T-helper 2 cell treated with Interferon-gamma antibody and Interleukin-4, amounts not matched to agents 5 μg/mL and 100 μg/mL, for 36 hours (primary cell): ENCODE data around the gene NHS.

Experiments used
- DNase-seq: peaks from one replicate; pipeline ENCODE4 v3.0.0; 2021; ENCODE audit warnings: low spot score
- H3K27ac Mint-ChIP-seq: one replicate; pipeline ENCODE4 v1.8.0; 2021; ENCODE audit warnings: mild to moderate bottlenecking, mixed read lengths
- H3K27me3 Mint-ChIP-seq: one replicate; pipeline ENCODE4 v1.8.0; 2021; ENCODE audit warnings: low read depth, mixed read lengths
- H3K36me3 Mint-ChIP-seq: one replicate; pipeline ENCODE4 v1.8.0; 2021; ENCODE audit warnings: low read depth, mixed read lengths
- H3K4me1 Mint-ChIP-seq: one replicate; pipeline ENCODE4 v1.8.0; 2021; ENCODE audit warnings: low read depth, mixed read lengths
- H3K4me3 Mint-ChIP-seq: one replicate; pipeline ENCODE4 v1.8.0; 2022; ENCODE audit warnings: mild to moderate bottlenecking, moderate library complexity, mixed read lengths
- H3K9me3 Mint-ChIP-seq: one replicate; pipeline ENCODE4 v1.8.0; 2021; ENCODE audit warnings: mixed read lengths

The NHS gene

DNA sequence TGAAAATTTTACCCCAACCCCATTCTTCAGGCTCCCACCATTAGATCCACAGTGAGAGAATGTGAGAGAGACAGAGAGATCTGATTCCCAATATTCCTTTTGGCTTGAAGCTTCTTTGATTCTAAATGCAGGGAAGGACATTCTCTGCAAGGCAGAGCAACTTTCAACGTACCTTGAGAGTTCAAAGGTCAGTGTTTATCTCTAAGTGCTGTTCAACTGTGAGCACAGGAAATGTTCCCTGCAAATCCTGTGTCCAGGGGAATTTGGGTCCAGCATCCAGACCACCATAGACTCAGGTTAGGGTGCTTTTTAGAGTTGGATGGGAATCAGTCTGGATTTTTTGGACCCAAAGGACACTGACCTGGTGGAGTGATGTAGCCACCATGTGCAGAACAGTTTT is 97.4 kb downstream of the NHS start:
- H3K4me3 Mint-ChIP-seq, result no peak overlapping the region
- no peak for DNase-seq
- H3K36me3 Mint-ChIP-seq, result no peaks in the 10 kb centered on the region

DNA sequence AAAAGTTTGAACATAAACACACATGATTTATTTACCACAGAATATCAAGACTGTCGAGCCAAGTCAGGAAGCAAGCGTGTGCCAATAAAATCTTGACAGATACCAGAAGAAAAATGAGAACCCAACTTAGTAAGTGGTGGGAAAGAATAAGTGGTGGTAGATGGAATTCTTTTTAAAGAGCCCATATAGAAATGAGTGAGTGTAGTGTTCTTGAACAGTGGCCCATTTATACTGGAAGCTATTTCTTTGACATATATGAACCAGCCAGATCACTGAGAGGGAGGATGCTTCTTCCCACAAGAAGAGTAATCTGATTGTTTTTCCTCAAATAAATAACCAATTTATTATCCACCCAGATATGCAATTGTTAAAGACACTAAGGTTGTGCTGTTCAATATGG is 98.0 kb downstream of the NHS start:
- Mint-ChIP-seq H3K36me3 (no peaks in the 10 kb centered on the region), H3K27me3 (no peaks in the 10 kb centered on the region), H3K4me1 (no peaks in the 10 kb centered on the region), H3K4me3 (no peak overlapping the region), H3K9me3 (no peaks in the 10 kb centered on the region), H3K27ac (no peak overlapping the region)
- DNase-seq, result no peak

More for the DNA sequence above, 97.4 kb downstream of the NHS start:
- H3K4me1 Mint-ChIP-seq, result no peaks in the 10 kb centered on the region
- no peaks in the 10 kb centered on the region for H3K9me3 Mint-ChIP-seq
- no peak overlapping the region for H3K27ac Mint-ChIP-seq
- no peaks in the 10 kb centered on the region for H3K27me3 Mint-ChIP-seq

DNA sequence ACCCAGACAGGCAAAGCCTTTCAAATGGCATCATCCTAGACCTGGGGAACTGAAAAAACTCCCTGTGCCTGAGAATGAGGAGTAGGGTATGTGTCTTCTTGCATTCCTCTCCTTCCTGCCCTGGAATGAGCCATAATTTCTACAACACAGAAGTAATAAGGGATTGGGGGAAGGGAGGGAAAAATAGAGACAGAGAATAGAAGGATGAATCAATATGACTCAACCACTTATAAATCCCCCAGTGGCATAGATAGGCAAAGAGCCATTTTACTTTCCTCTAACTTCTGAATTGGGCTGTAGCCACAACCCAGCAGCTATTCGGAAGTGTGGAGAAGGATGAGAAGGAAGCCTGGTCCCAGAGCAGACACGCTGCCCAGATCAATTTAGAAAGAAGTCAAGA is 99.9 kb downstream of the NHS start:
- no peak overlapping the region for H3K4me3 Mint-ChIP-seq
- H3K9me3 Mint-ChIP-seq, result no peaks in the 10 kb centered on the region
- H3K36me3 Mint-ChIP-seq, result no peaks in the 10 kb centered on the region
- no peaks in the 10 kb centered on the region for H3K27me3 Mint-ChIP-seq
- no peak for DNase-seq
- no peaks in the 10 kb centered on the region for H3K4me1 Mint-ChIP-seq
- no peak overlapping the region for H3K27ac Mint-ChIP-seq

DNA sequence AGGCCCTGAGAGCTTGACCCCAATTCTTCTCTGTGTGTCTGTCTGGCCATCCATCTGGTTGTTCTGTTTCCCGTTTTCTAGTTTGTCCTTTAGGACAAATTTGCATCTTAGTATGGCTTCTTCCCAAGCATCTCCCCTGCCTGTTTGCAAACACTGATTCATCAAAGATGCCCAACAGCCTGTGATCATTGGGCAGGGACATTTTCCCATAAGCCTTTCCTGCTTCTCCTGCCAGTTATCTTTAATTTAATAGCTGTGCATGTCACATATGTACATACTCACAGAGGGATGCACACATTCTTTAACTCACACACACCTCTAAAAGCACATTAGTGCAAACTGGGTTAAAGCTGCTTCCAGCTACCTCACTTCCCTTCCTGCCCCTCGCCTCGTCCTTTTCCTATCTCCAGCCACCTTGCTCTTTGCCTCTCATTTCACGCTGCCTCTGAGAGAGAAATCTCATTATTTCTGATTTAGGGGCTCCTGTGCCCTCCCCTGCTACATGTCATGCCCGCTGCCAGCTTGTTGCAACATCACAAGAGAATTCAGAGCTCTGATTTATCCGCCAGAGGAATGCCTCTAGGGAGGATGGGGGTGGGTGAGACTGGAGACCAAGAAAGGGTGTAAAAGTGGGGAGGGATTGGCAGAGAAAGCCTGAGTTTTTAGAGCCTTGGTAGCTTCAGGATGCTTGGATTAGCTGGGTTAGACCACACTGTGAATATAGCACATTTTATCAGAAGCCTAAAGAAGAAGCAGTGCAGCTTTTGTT is 100.6 kb downstream of the NHS start:
- Mint-ChIP-seq H3K27ac (no peak overlapping the region), H3K36me3 (no peaks in the 10 kb centered on the region), H3K4me1 (no peaks in the 10 kb centered on the region), H3K27me3 (no peaks in the 10 kb centered on the region), H3K4me3 (no peak overlapping the region), H3K9me3 (no peaks in the 10 kb centered on the region)
- DNase-seq, result no peak

DNA sequence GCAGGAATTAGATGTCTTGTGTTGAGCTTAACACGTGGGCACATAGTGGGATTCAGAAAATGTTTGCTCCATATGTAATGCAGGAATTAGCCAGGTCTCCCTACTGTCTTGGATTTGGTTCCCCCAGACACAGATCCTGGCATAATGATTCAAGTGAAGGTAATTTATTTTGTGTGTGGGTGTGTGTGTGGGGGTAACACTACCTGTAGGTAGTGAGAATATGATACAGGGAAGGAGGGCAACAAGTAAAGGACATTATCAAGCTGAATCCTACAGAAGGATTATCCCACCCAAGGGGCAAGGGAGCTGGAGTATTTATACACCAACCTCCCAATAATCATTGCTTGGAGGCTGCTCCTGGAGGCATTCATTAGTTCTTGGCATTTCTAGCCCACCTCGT is 101.4 kb downstream of the NHS start:
- Mint-ChIP-seq H3K4me1 (no peaks in the 10 kb centered on the region), H3K27ac (no peak overlapping the region), H3K9me3 (no peaks in the 10 kb centered on the region), H3K36me3 (no peaks in the 10 kb centered on the region), H3K27me3 (no peaks in the 10 kb centered on the region), H3K4me3 (no peak overlapping the region)
- no peak for DNase-seq

DNA sequence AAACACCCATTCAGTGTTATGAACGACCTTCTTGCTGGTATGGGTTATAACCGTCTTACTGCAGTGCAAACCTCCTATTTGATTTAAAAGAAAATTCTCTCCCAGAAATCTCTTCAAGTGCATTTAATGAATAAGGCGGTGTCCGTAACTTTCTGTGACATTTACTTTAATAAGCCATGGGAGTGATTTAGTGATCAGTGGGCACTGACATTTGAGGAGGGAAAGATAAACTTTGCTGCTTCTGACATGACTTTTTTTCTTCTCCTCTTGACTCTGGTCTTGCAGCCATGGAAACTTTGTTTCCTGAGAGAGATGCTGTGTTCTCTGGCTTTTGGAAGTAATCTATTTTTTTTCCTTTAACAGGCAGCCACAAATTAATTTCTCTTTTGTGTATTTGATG is 106.1 kb downstream of the NHS start:
- Mint-ChIP-seq H3K9me3 (no peaks in the 10 kb centered on the region), H3K36me3 (no peaks in the 10 kb centered on the region), H3K4me3 (no peak overlapping the region), H3K4me1 (no peaks in the 10 kb centered on the region), H3K27me3 (no peaks in the 10 kb centered on the region), H3K27ac (no peak overlapping the region)
- DNase-seq, result no peak

DNA sequence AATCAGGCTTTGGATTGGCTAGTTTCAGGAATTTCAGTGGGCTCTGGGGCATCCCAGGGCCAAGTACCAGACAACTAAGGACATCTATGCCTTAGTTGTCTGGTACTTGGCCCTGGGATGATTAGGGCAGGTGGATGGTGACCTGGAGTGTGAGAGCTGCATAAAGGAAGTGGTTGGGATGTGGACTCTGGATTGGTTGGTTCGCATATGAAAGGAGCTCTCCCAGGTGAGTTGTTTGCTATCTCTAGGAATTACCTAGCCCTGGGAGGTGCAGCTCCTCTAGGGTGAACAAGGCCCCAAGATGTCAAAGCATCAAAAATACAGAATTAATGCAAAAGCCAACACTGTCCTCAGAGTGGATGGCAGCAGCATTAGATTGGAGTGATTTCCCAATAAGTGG is 109.6 kb downstream of the NHS start:
- Mint-ChIP-seq H3K27ac (no peak overlapping the region), H3K36me3 (no peaks in the 10 kb centered on the region)

DNA sequence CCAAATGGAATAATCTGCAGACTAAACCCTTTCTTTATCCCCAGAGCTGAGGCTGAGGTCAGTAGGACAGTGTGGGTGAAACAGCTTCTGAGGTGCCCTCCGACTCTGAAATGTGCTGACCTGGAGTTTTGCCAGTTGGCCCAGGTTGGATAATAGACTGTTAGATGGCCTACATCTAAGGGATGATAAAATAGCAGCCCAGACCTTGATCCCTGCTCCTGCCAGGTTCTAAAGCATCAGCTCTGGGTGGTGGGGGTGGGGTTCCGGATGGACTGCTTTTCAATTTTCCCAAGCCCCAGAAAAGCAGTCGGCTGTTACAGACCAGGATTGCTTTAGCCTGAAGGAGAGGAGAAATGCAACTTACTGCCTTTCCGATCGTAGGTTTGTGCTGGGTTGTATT is 110.4 kb downstream of the NHS start:
- Mint-ChIP-seq H3K27ac (no peak overlapping the region), H3K9me3 (no peaks in the 10 kb centered on the region), H3K4me1 (no peaks in the 10 kb centered on the region), H3K36me3 (no peaks in the 10 kb centered on the region), H3K27me3 (no peaks in the 10 kb centered on the region), H3K4me3 (no peak overlapping the region)
- DNase-seq, result no peak

More for the DNA sequence above, 109.6 kb downstream of the NHS start:
- no peak for DNase-seq
- no peaks in the 10 kb centered on the region for H3K9me3 Mint-ChIP-seq
- no peaks in the 10 kb centered on the region for H3K4me1 Mint-ChIP-seq
- no peaks in the 10 kb centered on the region for H3K27me3 Mint-ChIP-seq
- no peak overlapping the region for H3K4me3 Mint-ChIP-seq

DNA sequence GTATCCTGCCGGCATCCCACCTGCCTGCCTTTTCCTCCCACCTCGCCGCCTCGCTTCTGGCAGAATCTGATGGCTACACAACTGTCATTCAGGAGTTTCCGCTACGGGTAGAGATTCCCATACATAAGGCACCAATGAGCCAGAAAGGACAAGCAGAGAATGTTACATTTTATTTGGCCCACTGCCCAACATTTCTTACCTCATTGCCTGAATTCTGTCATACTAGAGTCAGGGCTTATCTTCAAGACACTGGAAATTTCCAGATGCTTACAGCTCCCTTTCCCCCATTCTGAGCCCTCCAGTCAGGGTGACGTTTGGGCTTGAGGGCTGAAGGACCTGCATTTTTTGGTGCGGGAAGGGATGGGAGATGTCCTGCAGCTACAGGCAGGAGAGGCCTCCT is 113.0 kb downstream of the NHS start:
- no peak for DNase-seq
- Mint-ChIP-seq H3K4me3 (no peak overlapping the region), H3K36me3 (no peaks in the 10 kb centered on the region), H3K27ac (no peak overlapping the region), H3K27me3 (no peaks in the 10 kb centered on the region), H3K9me3 (no peaks in the 10 kb centered on the region), H3K4me1 (no peaks in the 10 kb centered on the region)

DNA sequence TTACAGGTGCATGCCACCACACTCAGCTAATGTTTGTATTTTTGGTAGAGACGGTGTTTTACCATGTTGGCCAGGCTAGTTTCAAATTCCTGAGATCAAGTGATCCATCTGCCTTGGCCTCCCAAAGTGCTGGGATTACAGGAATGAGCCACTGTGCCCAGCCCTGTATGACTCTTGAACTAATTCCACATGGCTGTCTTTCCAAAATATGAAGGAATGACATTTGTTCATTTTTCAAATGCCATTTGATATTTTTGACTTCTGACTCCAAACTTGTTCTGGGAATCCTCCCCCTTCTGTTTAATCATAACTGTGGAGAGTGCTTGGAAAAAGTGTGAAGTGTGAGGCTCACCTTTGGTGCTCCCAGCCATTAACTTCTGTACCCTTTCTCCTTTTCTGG is 119.2 kb downstream of the NHS start:
- Mint-ChIP-seq H3K9me3 (no peaks in the 10 kb centered on the region), H3K4me1 (no peaks in the 10 kb centered on the region), H3K36me3 (no peaks in the 10 kb centered on the region), H3K27ac (no peak overlapping the region), H3K4me3 (no peak overlapping the region), H3K27me3 (no peaks in the 10 kb centered on the region)
- DNase-seq, result no peak

DNA sequence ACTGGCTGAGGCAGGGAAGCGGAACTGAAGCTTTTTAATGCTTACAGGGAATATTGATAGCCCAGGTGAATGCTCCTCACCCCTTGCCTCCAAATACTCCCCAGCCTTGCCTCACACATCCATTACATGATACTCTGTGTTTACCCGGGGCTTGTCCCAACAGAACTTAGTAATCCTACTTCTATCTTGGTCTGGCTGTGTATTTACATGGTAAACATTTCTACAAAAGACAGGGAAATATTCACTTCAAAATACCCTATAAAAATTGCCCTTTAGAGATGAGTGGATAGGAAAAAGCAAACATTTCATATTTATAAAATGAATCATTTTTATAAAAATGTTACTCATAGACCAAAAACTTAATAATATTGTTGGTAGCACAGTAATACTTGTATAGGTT is 120.1 kb downstream of the NHS start:
- Mint-ChIP-seq H3K9me3 (no peaks in the 10 kb centered on the region), H3K36me3 (no peaks in the 10 kb centered on the region), H3K27ac (no peak overlapping the region), H3K4me3 (no peak overlapping the region), H3K4me1 (no peaks in the 10 kb centered on the region), H3K27me3 (no peaks in the 10 kb centered on the region)
- DNase-seq, result no peak

DNA sequence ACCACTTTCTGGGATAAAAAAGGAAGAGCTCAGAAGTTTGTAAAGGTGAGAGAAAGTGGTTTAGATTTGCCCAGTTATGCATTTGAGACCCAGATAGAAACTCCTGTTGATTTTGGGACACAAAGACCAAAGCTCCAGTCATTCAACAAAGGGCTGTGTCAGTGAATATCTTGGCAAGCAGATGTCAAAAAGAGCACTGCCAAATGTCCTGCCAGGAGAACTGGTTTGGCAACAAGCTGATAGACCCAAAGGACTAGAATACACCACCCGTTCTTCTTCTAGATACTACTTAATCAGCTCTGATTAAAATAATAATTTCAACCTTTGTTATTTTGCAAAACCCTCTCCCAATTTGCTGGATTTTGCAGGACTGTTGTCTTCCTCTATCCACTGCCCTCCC is 121.4 kb downstream of the NHS start:
- no peaks in the 10 kb centered on the region for H3K9me3 Mint-ChIP-seq
- no peaks in the 10 kb centered on the region for H3K36me3 Mint-ChIP-seq
- H3K27ac Mint-ChIP-seq, result no peak overlapping the region
- no peaks in the 10 kb centered on the region for H3K27me3 Mint-ChIP-seq
- H3K4me3 Mint-ChIP-seq, result no peak overlapping the region
- H3K4me1 Mint-ChIP-seq, result no peaks in the 10 kb centered on the region
- no peak for DNase-seq

DNA sequence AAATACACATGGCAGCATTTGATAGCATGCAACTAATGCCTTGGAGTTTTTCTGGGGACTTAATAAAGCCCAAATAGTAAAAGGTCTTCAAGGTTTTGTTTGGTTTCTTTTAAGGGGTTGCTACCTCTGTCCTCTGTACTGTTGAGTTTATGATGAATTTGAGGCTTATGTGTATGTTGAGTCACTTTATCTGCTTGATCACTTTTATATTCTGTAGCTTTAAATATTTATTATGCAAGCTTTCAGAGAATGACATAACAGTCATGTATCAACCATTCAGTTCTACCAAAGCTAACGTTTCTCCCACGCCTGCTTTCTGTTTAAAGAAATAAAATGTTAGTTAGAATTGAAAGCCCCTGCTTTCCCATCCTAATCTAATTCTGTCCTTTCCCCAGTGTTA is 122.2 kb downstream of the NHS start:
- H3K27ac Mint-ChIP-seq, result no peak overlapping the region
- H3K9me3 Mint-ChIP-seq, result no peaks in the 10 kb centered on the region
- H3K27me3 Mint-ChIP-seq, result no peaks in the 10 kb centered on the region
- H3K4me3 Mint-ChIP-seq, result no peak overlapping the region
- no peaks in the 10 kb centered on the region for H3K4me1 Mint-ChIP-seq
- no peak for DNase-seq
- H3K36me3 Mint-ChIP-seq, result no peaks in the 10 kb centered on the region

DNA sequence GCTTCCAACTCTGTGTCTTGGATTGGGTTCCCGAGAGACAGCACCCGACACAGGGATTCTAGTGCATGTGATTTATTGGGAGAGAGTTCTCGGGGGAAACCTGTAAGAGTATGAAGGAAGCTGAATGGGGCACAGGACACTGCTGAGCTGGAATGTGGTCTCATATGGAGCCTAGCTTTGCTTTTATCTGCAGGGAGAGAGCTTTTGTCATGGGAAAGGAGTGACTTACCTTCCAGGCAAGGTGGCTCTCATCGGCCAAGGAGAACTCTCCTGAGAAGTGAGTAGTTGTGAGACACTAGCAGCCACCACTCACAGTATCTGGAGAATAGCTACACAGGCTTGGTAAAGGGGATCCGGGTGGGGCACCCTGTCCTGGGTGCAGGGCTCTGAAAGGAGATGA is 124.5 kb downstream of the NHS start:
- Mint-ChIP-seq H3K4me1 (no peaks in the 10 kb centered on the region), H3K36me3 (no peaks in the 10 kb centered on the region), H3K4me3 (no peak overlapping the region), H3K27me3 (no peaks in the 10 kb centered on the region), H3K27ac (no peak overlapping the region), H3K9me3 (no peaks in the 10 kb centered on the region)
- DNase-seq, result no peak

DNA sequence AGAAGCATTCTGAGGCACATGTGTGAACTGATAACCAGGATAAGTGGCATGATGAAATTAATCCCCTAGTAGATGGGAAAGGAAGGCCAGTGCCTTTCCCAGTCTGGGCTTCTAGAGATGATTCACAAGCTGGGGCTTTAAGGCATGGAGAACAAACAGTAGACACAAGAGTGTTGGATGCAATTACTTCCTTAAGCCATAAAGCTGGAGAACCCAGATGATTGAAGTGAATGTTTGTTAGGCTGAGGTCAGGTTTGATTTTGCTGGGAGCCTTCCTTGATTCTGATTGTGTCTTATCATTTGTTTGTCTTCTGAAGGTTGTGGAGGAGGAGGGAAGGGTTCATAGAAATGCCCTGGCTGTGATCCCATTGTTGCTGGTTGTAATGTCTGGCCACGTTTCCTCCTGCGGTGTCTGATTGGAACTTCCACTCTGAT is 125.2 kb downstream of the NHS start:
- H3K27me3 Mint-ChIP-seq, result no peaks in the 10 kb centered on the region
- no peaks in the 10 kb centered on the region for H3K9me3 Mint-ChIP-seq
- no peaks in the 10 kb centered on the region for H3K36me3 Mint-ChIP-seq
- no peak overlapping the region for H3K4me3 Mint-ChIP-seq
- DNase-seq, result no peak
- H3K4me1 Mint-ChIP-seq, result no peaks in the 10 kb centered on the region
- no peak overlapping the region for H3K27ac Mint-ChIP-seq
